B cell (primary cell): Measurements from ENCODE around the gene MYOM1. TPM values are rescaled to one million over a fixed set of nuclear protein-coding genes. Genes with fewer than 3 reads are reported as not detected.

ENCODE experiments used
- ATAC-seq: fragments of 200-7000 bp; cut with Tn5 transposase; one replicate; pipeline ENCODE4 v1.10.0; 2021; ENCODE audit warnings: low read depth, mild to moderate bottlenecking, moderate number of reproducible peaks, moderate library complexity
- CTCF ChIA-PET: fragments of 350-600 bp; sonication (Branson Sonifier 250); formaldehyde crosslinking; loops from one replicate; lab custom pipeline; 2021; ENCODE audit warnings: antibody characterized with exemption, inconsistent platforms; lab: Charles Lee
- POLR2A ChIA-PET: fragments of 350-600 bp; sonication (Branson Sonifier 250); formaldehyde crosslinking; loops from one replicate; lab custom pipeline; 2021; ENCODE audit warnings: antibody characterized with exemption; lab: Charles Lee
- DNase-seq: peaks from one replicate; pipeline ENCODE4 v3.0.0; 2013
- H2AFZ ChIP-seq: 2 replicates; pipeline ENCODE4 v1.6.1; 2012; ENCODE audit warnings: mild to moderate bottlenecking, low read depth, low read length; ENCODE audit not compliant: insufficient read depth, poor library complexity, severe bottlenecking
- H3K27ac ChIP-seq, 2 donors: 1 replicate in 1 of 2; 2 replicates in 1 of 2; pipeline ENCODE4 v1.5.1; 2012 to 2013; ENCODE audit warnings: low read length in 2 of 2, mild to moderate bottlenecking in 2 of 2, moderate library complexity in 1 of 2
- H3K27me3 ChIP-seq, 4 experiments: fragments of 200-600 bp in 1 of 4; sonication (generic) in 1 of 4; replicated peaks in 1 of 4; 1 replicate in 2 of 4; 2 replicates in 2 of 4; pipeline versions ENCODE4 v1.6.1 to v1.7.0; 2013 to 2016; ENCODE audit warnings: low read length in 3 of 4, mild to moderate bottlenecking in 2 of 4, mixed read lengths in 1 of 4, moderate library complexity in 1 of 4; ENCODE audit not compliant: insufficient read depth in 4 of 4, control insufficient read depth in 3 of 4; ENCODE audit errors: control extremely low read depth in 1 of 4
- H3K36me3 ChIP-seq, 2 experiments: replicated peaks in 1 of 2; 1 replicate in 1 of 2; 2 replicates in 1 of 2; pipeline versions ENCODE4 v1.6.1 to v1.7.1; 2013; ENCODE audit warnings: low read length in 1 of 2; ENCODE audit not compliant: insufficient read depth in 2 of 2, control insufficient read depth in 1 of 2; ENCODE audit errors: control extremely low read depth in 1 of 2, extremely low read depth in 1 of 2
- H3K4me1 ChIP-seq, 2 donors: fragments of 200-600 bp in 1 of 2; sonication (generic) in 1 of 2; 1 replicate in 1 of 2; 2 replicates in 1 of 2; pipeline versions ENCODE4 v1.5.1 to v1.6.1; 2013 to 2017; ENCODE audit warnings: low read length in 2 of 2; ENCODE audit not compliant: control insufficient read depth in 2 of 2, insufficient read depth in 2 of 2
- H3K4me2 ChIP-seq: replicated peaks from 2 replicates; pipeline ENCODE3; 2012; ENCODE audit warnings: mild to moderate bottlenecking, low read depth, low read length; ENCODE audit not compliant: poor library complexity, severe bottlenecking
- H3K4me3 ChIP-seq, 5 experiments: fragments of 200-600 bp in 1 of 5; sonication (generic) in 1 of 5; 1 replicate in 3 of 5; 2 replicates in 2 of 5; pipeline versions ENCODE4 v1.5.1 to v1.7.0; 2011 to 2016; ENCODE audit warnings: low read length in 4 of 5, mild to moderate bottlenecking in 4 of 5, low read depth in 2 of 5, control low read depth in 1 of 5, moderate library complexity in 1 of 5; ENCODE audit not compliant: insufficient read depth in 1 of 5; ENCODE audit errors: control extremely low read depth in 1 of 5, extremely low read depth in 1 of 5
- H3K79me2 ChIP-seq: fragments of 200-600 bp; sonication (generic); one replicate; pipeline ENCODE4 v1.6.0; 2016; ENCODE audit warnings: low read length; ENCODE audit not compliant: control insufficient read depth, insufficient read depth
- H3K9ac ChIP-seq: fragments of 200-600 bp; sonication (generic); 2 replicates; pipeline ENCODE4 v1.6.1; 2017; ENCODE audit warnings: mild to moderate bottlenecking, low read length, moderate library complexity
- H3K9me3 ChIP-seq, 3 donors: one replicate each; pipeline versions ENCODE4 v1.6.1 to v1.7.1; 2013; ENCODE audit warnings: low read length in 2 of 3; ENCODE audit not compliant: control insufficient read depth in 2 of 3, insufficient read depth in 1 of 3; ENCODE audit errors: control extremely low read depth in 1 of 3
- H4K20me1 ChIP-seq: 2 replicates; pipeline ENCODE4 v1.6.0; 2012; ENCODE audit warnings: mild to moderate bottlenecking, low read length; ENCODE audit not compliant: insufficient read depth, control insufficient read depth, poor library complexity, severe bottlenecking
- H3K27ac Mint-ChIP-seq: one replicate; pipeline ENCODE4 v1.8.0; 2021; ENCODE audit warnings: mixed read lengths
- H3K27me3 Mint-ChIP-seq: one replicate; pipeline ENCODE4 v1.8.0; 2021; ENCODE audit warnings: mixed read lengths
- H3K4me1 Mint-ChIP-seq: one replicate; pipeline ENCODE4 v1.8.0; 2021; ENCODE audit warnings: mixed read lengths
- H3K4me3 Mint-ChIP-seq: one replicate; pipeline ENCODE4 v1.8.0; 2021; ENCODE audit warnings: mixed read lengths
- H3K9me3 Mint-ChIP-seq: one replicate; pipeline ENCODE4 v1.8.0; 2022; ENCODE audit warnings: mixed read lengths; ENCODE audit not compliant: insufficient read depth
- EZH2 ChIP-seq: IDR thresholded peaks from 2 replicates; pipeline ENCODE4 v1.6.1; 2012; ENCODE audit warnings: borderline replicate concordance, low read depth, mild to moderate bottlenecking, moderate library complexity, low read length; ENCODE audit not compliant: insufficient read depth, poor library complexity, severe bottlenecking
- WGBS: methylation state at CpG from one replicate; pipeline ENCODE4 v1.1.5; 2013; ENCODE audit warnings: missing lambda C conversion rate; ENCODE audit not compliant: insufficient coverage; 5-methylcytosine and 5-hydroxymethylcytosine counted together
- intact Hi-C: fragments of 100-400 bp; cut with micrococcal nuclease; formaldehyde crosslinking; loops from one replicate; pipeline ENCODE4 v1.10.0; 2022
- polyA plus RNA-seq: library from polyadenylated mRNA; depleted of rRNA; stranded (reverse); fragments of >200 nt; gene quantifications from 2 replicates; pipeline ENCODE4 v1.2.3, GENCODE V29; 2012
- total RNA-seq, 2 donors: library from RNA; stranded (reverse); fragments of 120-200 nt in 1 of 2; gene quantifications; 1 replicate in 1 of 2; 2 replicates in 1 of 2; pipeline versions ENCODE4 v1.2.3 to v1.2.4, GENCODE V29; 2013 to 2022
- TF ChIP-seq, protein P1 (sequence below): fragments of 200-600 bp; IDR thresholded peaks from one replicate; pipeline ENCODE4 v1.8.0; 2022; ENCODE audit warnings: antibody characterized with exemption, mild to moderate bottlenecking

Gene MYOM1
- total and polyA plus RNA-seq, 2 donors (not counting 1 experiment from before 2014, with no cell fraction given), result 1.5 to 12.8 TPM

DNA sequence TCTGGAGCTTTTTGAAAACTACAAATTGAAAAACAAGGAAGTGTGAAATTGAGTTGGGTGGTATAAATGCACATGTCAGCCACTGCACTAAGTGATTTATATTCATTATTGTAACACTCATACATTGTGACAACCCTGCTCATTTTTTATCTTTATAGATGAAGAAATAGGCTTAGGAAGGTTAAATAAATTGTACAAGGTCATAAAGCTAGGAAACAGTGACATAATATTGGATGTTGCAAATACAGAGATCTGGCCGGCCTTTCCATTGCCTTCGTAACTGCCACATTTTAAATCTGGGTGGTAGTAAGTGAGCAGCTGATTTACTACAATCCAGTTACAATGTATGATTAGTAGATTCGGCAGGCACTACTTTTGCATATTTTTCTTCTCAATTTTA is 130.2 kb downstream of the MYOM1 start:
- DNase-seq, result no peak
- Histone ChIP-seq H3K4me2 (no peak overlapping the region), H2AFZ (no peak overlapping the region), H3K4me1 (no peaks in the 10 kb centered on the region), H3K36me3 (no peaks in the 10 kb centered on the region), H3K9me3 (no peaks in the 10 kb centered on the region), H3K27ac (no peak overlapping the region), H3K27me3 (no peaks in the 10 kb centered on the region), H3K79me2 (no peaks in the 10 kb centered on the region), H3K9ac (no peak overlapping the region), H4K20me1 (no peaks in the 10 kb centered on the region), H3K4me3 (no peak overlapping the region)
- ChIA-PET POLR2A (no interaction called here), CTCF (interaction anchor here (0.8 to 3.3 kb wide), 4 partner anchors 27 to 164 kb away, joined by 3 to 10 read pairs (median 4); no protein-coding TSS in a partner anchor)
- no peak overlapping the region for H3K4me3 Mint-ChIP-seq
- intact Hi-C loops, result no loop called here
- WGBS, result no CpG with 5 or more reads among the region's 3 CpGs
- TF ChIP-seq, protein P1, sequence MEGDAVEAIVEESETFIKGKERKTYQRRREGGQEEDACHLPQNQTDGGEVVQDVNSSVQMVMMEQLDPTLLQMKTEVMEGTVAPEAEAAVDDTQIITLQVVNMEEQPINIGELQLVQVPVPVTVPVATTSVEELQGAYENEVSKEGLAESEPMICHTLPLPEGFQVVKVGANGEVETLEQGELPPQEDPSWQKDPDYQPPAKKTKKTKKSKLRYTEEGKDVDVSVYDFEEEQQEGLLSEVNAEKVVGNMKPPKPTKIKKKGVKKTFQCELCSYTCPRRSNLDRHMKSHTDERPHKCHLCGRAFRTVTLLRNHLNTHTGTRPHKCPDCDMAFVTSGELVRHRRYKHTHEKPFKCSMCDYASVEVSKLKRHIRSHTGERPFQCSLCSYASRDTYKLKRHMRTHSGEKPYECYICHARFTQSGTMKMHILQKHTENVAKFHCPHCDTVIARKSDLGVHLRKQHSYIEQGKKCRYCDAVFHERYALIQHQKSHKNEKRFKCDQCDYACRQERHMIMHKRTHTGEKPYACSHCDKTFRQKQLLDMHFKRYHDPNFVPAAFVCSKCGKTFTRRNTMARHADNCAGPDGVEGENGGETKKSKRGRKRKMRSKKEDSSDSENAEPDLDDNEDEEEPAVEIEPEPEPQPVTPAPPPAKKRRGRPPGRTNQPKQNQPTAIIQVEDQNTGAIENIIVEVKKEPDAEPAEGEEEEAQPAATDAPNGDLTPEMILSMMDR, result no peak
- no peak for TF ChIP-seq EZH2
- no peaks in the 10 kb centered on the region for H3K4me1 Mint-ChIP-seq
- H3K9me3 Mint-ChIP-seq, result no peaks in the 10 kb centered on the region
- no peak for ATAC-seq
- H3K27me3 Mint-ChIP-seq, result no peaks in the 10 kb centered on the region
- no peak overlapping the region for H3K27ac Mint-ChIP-seq

DNA sequence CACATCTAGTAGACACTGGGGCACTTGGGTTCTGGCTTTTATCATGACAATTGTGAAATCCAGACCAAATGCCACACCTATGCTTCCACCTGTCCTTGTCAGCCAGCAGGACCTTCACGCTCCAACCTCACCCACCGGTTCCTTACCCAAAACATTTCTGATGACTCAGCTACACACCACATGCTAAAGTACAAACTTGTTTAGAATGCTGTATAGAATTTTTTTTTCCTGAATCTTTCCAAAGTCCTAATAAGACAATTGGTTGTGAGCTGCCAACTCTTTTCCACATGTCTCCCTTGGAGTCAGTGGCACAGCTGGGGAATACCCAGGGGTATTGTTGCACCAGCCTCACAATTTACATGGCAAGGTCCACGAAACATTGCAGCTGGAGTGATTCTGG is 131.3 kb downstream of the MYOM1 start:
- no peaks in the 10 kb centered on the region for H3K9me3 ChIP-seq
- Mint-ChIP-seq H3K9me3 (no peaks in the 10 kb centered on the region), H3K4me3 (no peak overlapping the region), H3K4me1 (no peaks in the 10 kb centered on the region), H3K27ac (no peak overlapping the region), H3K27me3 (no peaks in the 10 kb centered on the region)
- H3K4me1 ChIP-seq, result no peaks in the 10 kb centered on the region
- no peaks in the 10 kb centered on the region for H3K79me2 ChIP-seq
- H3K4me2 ChIP-seq, result no peak overlapping the region
- H3K27ac ChIP-seq, result no peak overlapping the region
- DNase-seq (no peak), ATAC-seq (no peak)
- intact Hi-C loops, result no loop called here
- ChIA-PET CTCF (interaction anchor here (0.8 to 3.3 kb wide), 3 partner anchors 12 to 41 kb away, joined by 3 to 10 read pairs (median 3); no protein-coding TSS in a partner anchor), POLR2A (no interaction called here)
- no peaks in the 10 kb centered on the region for H3K36me3 ChIP-seq
- H2AFZ ChIP-seq, result no peak overlapping the region
- TF ChIP-seq, protein P1, result no peak
- no peak for TF ChIP-seq EZH2
- no peaks in the 10 kb centered on the region for H3K27me3 ChIP-seq
- H3K9ac ChIP-seq, result no peak overlapping the region
- H3K4me3 ChIP-seq, result no peak overlapping the region
- no peaks in the 10 kb centered on the region for H4K20me1 ChIP-seq
- 67% methylated on average over 1 of the region's 3 CpGs for WGBS
